ENCODE data around the gene RAB11FIP4. TPM values are rescaled to one million over a fixed set of nuclear protein-coding genes. Genes with fewer than 3 reads are reported as not detected.

Gene RAB11FIP4
- total and polyA plus RNA-seq, 4 experiments from 2014 or later: 8.3 to 47.4 (median 30.0) TPM

DNA sequence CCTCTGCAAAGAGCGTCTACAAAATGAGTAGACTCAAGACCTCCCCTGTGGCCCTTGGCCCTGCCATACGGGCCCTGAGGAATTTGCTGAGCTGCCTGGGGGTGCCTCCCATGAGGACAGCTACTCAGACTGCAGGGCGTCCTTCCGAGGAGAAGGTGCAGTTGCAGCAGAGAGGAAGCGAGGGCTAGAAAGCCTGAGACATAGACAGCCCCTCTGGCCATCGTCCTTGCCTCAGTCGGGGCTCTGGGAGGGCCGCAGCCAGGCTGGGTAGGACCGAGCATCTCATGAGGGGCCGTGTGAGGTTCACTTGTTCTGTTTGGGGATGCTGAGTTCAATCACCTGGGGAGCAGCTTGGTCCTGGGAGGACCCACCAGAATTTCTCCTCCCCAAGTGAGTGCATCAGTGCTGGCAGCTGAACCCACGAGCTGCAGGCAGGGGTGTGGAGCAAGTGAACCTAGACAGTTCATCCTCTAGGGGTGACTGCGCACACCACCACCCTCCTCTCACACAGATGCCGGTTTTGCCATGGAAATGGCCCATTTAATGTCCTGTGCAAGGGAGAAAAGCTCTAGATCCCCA lies 20.3 kb downstream of the RAB11FIP4 start:
- H3K36me3 ChIP-seq (ENCODE audit: insufficient read depth, low read length): no peaks in the 10 kb centered on the region
- Mint-ChIP-seq H3K27me3 (no peaks in the 10 kb centered on the region), H3K4me3 (no peak overlapping the region), H3K27ac (no peak overlapping the region), H3K9me3 (peaks cover 0 to 1% (median 0%) of the 10 kb centered on the region in 8 donors), H3K36me3 (no peaks in the 10 kb centered on the region), H3K4me1 (no peaks in the 10 kb centered on the region)
- DNase-seq: no peak
- ChIA-PET POLR2A (ENCODE audit: partially characterized antibody) (no interaction called here), CTCF (ENCODE audit: partially characterized antibody) (interaction anchor here (1.4 kb wide), 1 partner anchor 10 kb away, joined by 3 read pairs; no protein-coding TSS in a partner anchor)
- no peaks in the 10 kb centered on the region for H3K9me3 ChIP-seq (ENCODE audit: control insufficient read depth in 1 of 2, low read length in 2 of 2)
- no peak overlapping the region for H3K27ac ChIP-seq (ENCODE audit: low read depth, low read length)
- H3K27me3 ChIP-seq (ENCODE audit: insufficient read depth, low read length): no peaks in the 10 kb centered on the region
- no peak overlapping the region for H3K4me3 ChIP-seq (ENCODE audit: low read length in 2 of 2)
- no peaks in the 10 kb centered on the region for H3K4me1 ChIP-seq (ENCODE audit: insufficient read depth, low read length)
- intact Hi-C loops (cut with micrococcal nuclease): no loop called here

DNA sequence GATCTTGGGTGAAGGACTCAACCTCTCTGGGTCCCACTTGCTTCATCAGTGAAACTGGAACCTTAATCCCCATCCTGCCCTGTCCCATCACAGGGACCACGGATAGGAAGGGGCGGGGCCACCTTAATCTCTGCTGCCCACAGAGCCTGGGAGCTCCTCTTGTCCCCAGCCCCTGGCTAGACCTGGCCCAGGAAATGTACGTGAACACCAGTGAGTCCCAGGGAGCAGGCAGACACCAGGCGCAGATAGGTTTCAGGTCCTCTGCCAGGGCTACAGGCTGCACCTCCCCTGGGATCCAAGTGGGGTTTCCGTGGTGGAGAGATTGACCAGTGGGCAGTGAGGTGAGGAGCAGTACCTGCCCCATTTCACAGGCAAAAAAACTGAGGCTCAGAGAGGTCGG lies 21.0 kb downstream of the RAB11FIP4 start:
- Histone ChIP-seq H3K36me3 (ENCODE audit: insufficient read depth, low read length) (no peaks in the 10 kb centered on the region), H3K4me1 (ENCODE audit: insufficient read depth, low read length) (no peaks in the 10 kb centered on the region), H3K4me3 (ENCODE audit: low read length in 2 of 2) (no peak overlapping the region), H3K9me3 (ENCODE audit: control insufficient read depth in 1 of 2, low read length in 2 of 2) (no peaks in the 10 kb centered on the region), H3K27ac (ENCODE audit: low read depth, low read length) (no peak overlapping the region), H3K27me3 (ENCODE audit: insufficient read depth, low read length) (no peaks in the 10 kb centered on the region)
- H3K4me1 Mint-ChIP-seq: no peaks in the 10 kb centered on the region
- no peak for DNase-seq
- ChIA-PET CTCF (ENCODE audit: partially characterized antibody) (no interaction called here), POLR2A (ENCODE audit: partially characterized antibody) (no interaction called here)
- intact Hi-C loops (cut with micrococcal nuclease): no loop called here
- H3K36me3 Mint-ChIP-seq: no peaks in the 10 kb centered on the region
- H3K9me3 Mint-ChIP-seq: peaks cover 0 to 1% (median 0%) of the 10 kb centered on the region in 8 donors
- H3K27me3 Mint-ChIP-seq: no peaks in the 10 kb centered on the region
- no peak overlapping the region for H3K4me3 Mint-ChIP-seq
- no peak overlapping the region for H3K27ac Mint-ChIP-seq

DNA sequence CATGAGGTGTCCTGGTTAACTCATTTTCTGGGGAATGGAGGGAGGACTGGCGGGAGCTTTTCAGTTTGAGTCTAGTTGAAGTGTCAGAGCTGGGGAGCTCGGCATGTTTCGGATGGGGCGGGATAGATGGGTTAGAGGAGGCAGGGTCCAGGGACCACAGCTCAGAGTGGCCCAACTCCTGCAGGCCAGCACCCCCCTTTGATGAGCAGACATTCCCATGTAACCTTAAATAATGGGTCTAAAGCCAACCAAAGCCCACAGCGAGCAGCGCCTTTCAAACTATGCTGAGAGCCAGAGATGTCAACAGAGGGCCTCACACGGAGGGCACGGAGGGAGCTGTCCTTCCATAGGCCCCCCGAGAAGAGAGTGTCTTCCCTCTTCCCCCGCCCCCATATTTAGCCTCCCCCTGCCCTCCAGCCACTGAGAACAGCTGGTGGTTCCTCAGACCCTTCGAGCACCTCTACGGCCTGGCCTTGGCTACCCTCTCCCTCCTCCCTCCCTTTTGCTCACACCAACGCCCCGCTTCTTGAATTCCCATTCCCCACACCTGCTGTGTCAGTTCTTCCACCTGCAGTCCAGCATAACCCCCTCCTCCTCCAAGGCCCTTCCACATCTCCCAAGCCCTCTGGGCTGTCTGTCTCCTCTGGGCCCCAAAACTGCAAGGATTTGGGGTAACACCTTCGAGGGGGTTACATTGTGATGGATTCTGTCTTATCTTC lies 21.8 kb downstream of the RAB11FIP4 start:
- H3K9me3 ChIP-seq (ENCODE audit: control insufficient read depth in 1 of 2, low read length in 2 of 2): no peaks in the 10 kb centered on the region
- H3K27ac Mint-ChIP-seq: no peak overlapping the region
- POLR2A ChIA-PET (ENCODE audit: partially characterized antibody): no interaction called here

DNA sequence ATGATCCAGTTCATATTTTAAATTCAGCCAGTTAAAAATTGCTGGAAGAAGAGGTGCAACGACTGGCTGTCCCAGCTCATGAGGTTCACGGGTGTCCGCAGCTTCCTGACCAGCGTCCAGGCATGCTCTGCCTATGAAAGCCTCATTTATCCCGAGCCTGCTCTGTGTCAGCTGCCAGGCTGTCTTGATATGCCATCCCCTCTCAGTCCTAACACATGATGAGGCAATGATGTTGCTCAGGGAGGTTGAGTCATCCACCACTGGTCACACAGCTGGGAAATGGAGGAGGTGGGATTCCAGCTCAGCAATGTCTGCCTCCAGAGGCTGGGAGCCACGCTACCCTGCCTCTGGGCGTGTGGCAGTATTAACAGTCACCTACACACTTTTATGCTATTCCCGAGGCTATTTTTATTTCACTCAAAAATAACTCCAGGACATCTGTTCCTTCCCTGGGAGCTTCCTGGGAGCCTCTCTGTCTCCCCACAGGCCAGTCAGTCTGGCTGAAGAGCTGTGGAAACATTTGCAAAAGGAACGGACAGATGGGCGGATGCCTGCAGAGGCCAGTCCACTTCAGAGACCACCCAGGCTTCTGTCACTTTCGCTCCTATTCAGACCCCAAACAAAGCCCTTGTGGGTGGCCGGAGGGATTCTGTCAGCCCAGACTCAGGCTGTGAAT lies 22.5 kb downstream of the RAB11FIP4 start:
- H3K4me3 Mint-ChIP-seq: no peak overlapping the region
- no peak overlapping the region for H3K27ac Mint-ChIP-seq
- ChIA-PET POLR2A (ENCODE audit: partially characterized antibody) (no interaction called here), CTCF (ENCODE audit: partially characterized antibody) (no interaction called here)
- H3K9me3 Mint-ChIP-seq: peaks cover 0 to 1% (median 0%) of the 10 kb centered on the region in 8 donors
- no peaks in the 10 kb centered on the region for H3K27me3 ChIP-seq (ENCODE audit: insufficient read depth, low read length)
- intact Hi-C loops (cut with micrococcal nuclease): no loop called here
- no peak overlapping the region for H3K4me3 ChIP-seq (ENCODE audit: low read length in 2 of 2)
- H3K27me3 Mint-ChIP-seq: no peaks in the 10 kb centered on the region
- no peaks in the 10 kb centered on the region for H3K4me1 ChIP-seq (ENCODE audit: insufficient read depth, low read length)
- no peak overlapping the region for H3K27ac ChIP-seq (ENCODE audit: low read depth, low read length)
- DNase-seq: no peak
- H3K9me3 ChIP-seq (ENCODE audit: control insufficient read depth in 1 of 2, low read length in 2 of 2): no peaks in the 10 kb centered on the region
- H3K36me3 Mint-ChIP-seq: no peaks in the 10 kb centered on the region
- no peaks in the 10 kb centered on the region for H3K36me3 ChIP-seq (ENCODE audit: insufficient read depth, low read length)
- no peaks in the 10 kb centered on the region for H3K4me1 Mint-ChIP-seq

More for the DNA sequence above, 21.8 kb downstream of the RAB11FIP4 start:
- DNase-seq: no peak
- Mint-ChIP-seq H3K4me3 (no peak overlapping the region), H3K9me3 (peaks cover 0 to 1% (median 0%) of the 10 kb centered on the region in 8 donors), H3K4me1 (no peaks in the 10 kb centered on the region), H3K36me3 (no peaks in the 10 kb centered on the region), H3K27me3 (no peaks in the 10 kb centered on the region)
- no peaks in the 10 kb centered on the region for H3K4me1 ChIP-seq (ENCODE audit: insufficient read depth, low read length)
- H3K36me3 ChIP-seq (ENCODE audit: insufficient read depth, low read length): no peaks in the 10 kb centered on the region
- CTCF ChIA-PET (ENCODE audit: partially characterized antibody): no interaction called here
- no peak overlapping the region for H3K27ac ChIP-seq (ENCODE audit: low read depth, low read length)
- no peak overlapping the region for H3K4me3 ChIP-seq (ENCODE audit: low read length in 2 of 2)
- no peaks in the 10 kb centered on the region for H3K27me3 ChIP-seq (ENCODE audit: insufficient read depth, low read length)
- intact Hi-C loops (cut with micrococcal nuclease): no loop called here

- intact Hi-C loops (cut with micrococcal nuclease): no loop called here
- Mint-ChIP-seq H3K4me1 (no peaks in the 10 kb centered on the region), H3K9me3 (peaks cover 0 to 1% (median 0%) of the 10 kb centered on the region in 8 donors), H3K36me3 (no peaks in the 10 kb centered on the region), H3K27me3 (no peaks in the 10 kb centered on the region), H3K27ac (no peak overlapping the region), H3K4me3 (no peak overlapping the region)
- Histone ChIP-seq H3K4me1 (ENCODE audit: insufficient read depth, low read length) (no peaks in the 10 kb centered on the region), H3K4me3 (ENCODE audit: low read length in 2 of 2) (no peak overlapping the region), H3K27me3 (ENCODE audit: insufficient read depth, low read length) (no peaks in the 10 kb centered on the region), H3K27ac (ENCODE audit: low read depth, low read length) (no peak overlapping the region), H3K9me3 (ENCODE audit: control insufficient read depth in 1 of 2, low read length in 2 of 2) (no peaks in the 10 kb centered on the region), H3K36me3 (ENCODE audit: insufficient read depth, low read length) (no peaks in the 10 kb centered on the region)
- ChIA-PET POLR2A (ENCODE audit: partially characterized antibody) (no interaction called here), CTCF (ENCODE audit: partially characterized antibody) (no interaction called here)
- DNase-seq: no peak
Measured at GRCh38 chr17:31414550-31414918, 23.1 kb downstream of the RAB11FIP4 start.

GRCh38 chr17:31415004-31415454 lies 23.6 kb downstream of the RAB11FIP4 start:
- intact Hi-C loops (cut with micrococcal nuclease): no loop called here
- ChIA-PET CTCF (ENCODE audit: partially characterized antibody) (interaction anchor here (1.3 kb wide), 1 partner anchor 26 kb away, joined by 3 read pairs; no protein-coding TSS in a partner anchor), POLR2A (ENCODE audit: partially characterized antibody) (no interaction called here)
- no peak overlapping the region for H3K4me3 Mint-ChIP-seq
- H3K4me1 Mint-ChIP-seq: no peaks in the 10 kb centered on the region
- H3K9me3 ChIP-seq (ENCODE audit: control insufficient read depth in 1 of 2, low read length in 2 of 2): no peaks in the 10 kb centered on the region
- no peaks in the 10 kb centered on the region for H3K4me1 ChIP-seq (ENCODE audit: insufficient read depth, low read length)
- H3K27ac ChIP-seq (ENCODE audit: low read depth, low read length): no peak overlapping the region
- no peaks in the 10 kb centered on the region for H3K36me3 Mint-ChIP-seq
- H3K9me3 Mint-ChIP-seq: no peaks in the 10 kb centered on the region
- no peak overlapping the region for H3K27ac Mint-ChIP-seq
- no peak overlapping the region for H3K4me3 ChIP-seq (ENCODE audit: low read length in 2 of 2)
- no peaks in the 10 kb centered on the region for H3K27me3 ChIP-seq (ENCODE audit: insufficient read depth, low read length)
- H3K36me3 ChIP-seq (ENCODE audit: insufficient read depth, low read length): no peaks in the 10 kb centered on the region
- no peak for DNase-seq
- H3K27me3 Mint-ChIP-seq: no peaks in the 10 kb centered on the region

GRCh38 chr17:31415640-31416502 lies 24.4 kb downstream of the RAB11FIP4 start:
- CTCF ChIA-PET (ENCODE audit: partially characterized antibody): interaction anchor here (1.3 kb wide), 1 partner anchor 26 kb away, joined by 3 read pairs; no protein-coding TSS in a partner anchor
- H3K9me3 Mint-ChIP-seq: no peaks in the 10 kb centered on the region
- DNase-seq: no peak
- intact Hi-C loops (cut with micrococcal nuclease): no loop called here
- POLR2A ChIA-PET (ENCODE audit: partially characterized antibody): no interaction called here
- H3K4me3 Mint-ChIP-seq: no peak overlapping the region
- H3K36me3 Mint-ChIP-seq: no peaks in the 10 kb centered on the region
- H3K27me3 ChIP-seq (ENCODE audit: insufficient read depth, low read length): no peaks in the 10 kb centered on the region
- H3K4me1 ChIP-seq (ENCODE audit: insufficient read depth, low read length): no peaks in the 10 kb centered on the region
- H3K27me3 Mint-ChIP-seq: no peaks in the 10 kb centered on the region
- H3K27ac Mint-ChIP-seq: no peak overlapping the region
- no peaks in the 10 kb centered on the region for H3K4me1 Mint-ChIP-seq
- no peak overlapping the region for H3K4me3 ChIP-seq (ENCODE audit: low read length in 2 of 2)
- no peaks in the 10 kb centered on the region for H3K9me3 ChIP-seq (ENCODE audit: control insufficient read depth in 1 of 2, low read length in 2 of 2)
- H3K27ac ChIP-seq (ENCODE audit: low read depth, low read length): no peak overlapping the region
- no peaks in the 10 kb centered on the region for H3K36me3 ChIP-seq (ENCODE audit: insufficient read depth, low read length)
